ENCODE measurements around the gene KIF5A.

DNA sequence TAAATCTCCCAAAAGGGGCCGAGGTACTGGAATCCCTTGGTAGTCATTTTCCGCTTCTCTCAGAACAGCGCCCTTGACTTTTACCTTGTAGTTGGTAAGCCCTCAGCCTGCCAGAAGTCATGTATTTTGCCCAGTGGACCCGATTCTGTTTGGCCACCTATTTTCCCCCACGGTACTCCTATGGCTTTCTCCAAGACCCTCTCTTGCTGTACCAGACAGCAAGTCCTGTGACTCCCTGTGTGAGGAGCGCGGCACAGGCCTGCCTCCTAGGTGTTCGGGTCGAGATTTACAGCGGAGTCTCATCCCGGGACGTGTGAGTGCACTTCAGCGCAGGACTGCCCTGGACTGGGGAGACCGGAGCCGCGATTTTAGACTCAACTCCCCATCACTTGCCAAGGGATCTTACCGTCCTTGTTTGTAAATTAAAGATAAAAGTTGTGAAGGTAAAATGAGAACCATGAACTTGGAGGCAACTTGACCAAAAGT, 28.3 kb upstream of the KIF5A start:
- TF ChIP-seq CEBPB (IDR thresholded peaks at IDR 0.05): no peak
- no peak for TF ChIP-seq TAF1 (IDR thresholded peaks at IDR 0.05; ENCODE audit: low read depth)
- TF ChIP-seq, protein P1, sequence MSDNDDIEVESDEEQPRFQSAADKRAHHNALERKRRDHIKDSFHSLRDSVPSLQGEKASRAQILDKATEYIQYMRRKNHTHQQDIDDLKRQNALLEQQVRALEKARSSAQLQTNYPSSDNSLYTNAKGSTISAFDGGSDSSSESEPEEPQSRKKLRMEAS (IDR thresholded peaks at IDR 0.05): no peak
- no peak for TF ChIP-seq FOXM1 (IDR thresholded peaks at IDR 0.05; ENCODE audit: borderline replicate concordance, low read depth)
- TF ChIP-seq YY1 (IDR thresholded peaks at IDR 0.05; ENCODE audit: low read depth): no peak
- TF ChIP-seq, protein P2, sequence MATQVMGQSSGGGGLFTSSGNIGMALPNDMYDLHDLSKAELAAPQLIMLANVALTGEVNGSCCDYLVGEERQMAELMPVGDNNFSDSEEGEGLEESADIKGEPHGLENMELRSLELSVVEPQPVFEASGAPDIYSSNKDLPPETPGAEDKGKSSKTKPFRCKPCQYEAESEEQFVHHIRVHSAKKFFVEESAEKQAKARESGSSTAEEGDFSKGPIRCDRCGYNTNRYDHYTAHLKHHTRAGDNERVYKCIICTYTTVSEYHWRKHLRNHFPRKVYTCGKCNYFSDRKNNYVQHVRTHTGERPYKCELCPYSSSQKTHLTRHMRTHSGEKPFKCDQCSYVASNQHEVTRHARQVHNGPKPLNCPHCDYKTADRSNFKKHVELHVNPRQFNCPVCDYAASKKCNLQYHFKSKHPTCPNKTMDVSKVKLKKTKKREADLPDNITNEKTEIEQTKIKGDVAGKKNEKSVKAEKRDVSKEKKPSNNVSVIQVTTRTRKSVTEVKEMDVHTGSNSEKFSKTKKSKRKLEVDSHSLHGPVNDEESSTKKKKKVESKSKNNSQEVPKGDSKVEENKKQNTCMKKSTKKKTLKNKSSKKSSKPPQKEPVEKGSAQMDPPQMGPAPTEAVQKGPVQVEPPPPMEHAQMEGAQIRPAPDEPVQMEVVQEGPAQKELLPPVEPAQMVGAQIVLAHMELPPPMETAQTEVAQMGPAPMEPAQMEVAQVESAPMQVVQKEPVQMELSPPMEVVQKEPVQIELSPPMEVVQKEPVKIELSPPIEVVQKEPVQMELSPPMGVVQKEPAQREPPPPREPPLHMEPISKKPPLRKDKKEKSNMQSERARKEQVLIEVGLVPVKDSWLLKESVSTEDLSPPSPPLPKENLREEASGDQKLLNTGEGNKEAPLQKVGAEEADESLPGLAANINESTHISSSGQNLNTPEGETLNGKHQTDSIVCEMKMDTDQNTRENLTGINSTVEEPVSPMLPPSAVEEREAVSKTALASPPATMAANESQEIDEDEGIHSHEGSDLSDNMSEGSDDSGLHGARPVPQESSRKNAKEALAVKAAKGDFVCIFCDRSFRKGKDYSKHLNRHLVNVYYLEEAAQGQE (IDR thresholded peaks at IDR 0.05; ENCODE audit: low read depth): no peak
- TF ChIP-seq, protein P3, sequence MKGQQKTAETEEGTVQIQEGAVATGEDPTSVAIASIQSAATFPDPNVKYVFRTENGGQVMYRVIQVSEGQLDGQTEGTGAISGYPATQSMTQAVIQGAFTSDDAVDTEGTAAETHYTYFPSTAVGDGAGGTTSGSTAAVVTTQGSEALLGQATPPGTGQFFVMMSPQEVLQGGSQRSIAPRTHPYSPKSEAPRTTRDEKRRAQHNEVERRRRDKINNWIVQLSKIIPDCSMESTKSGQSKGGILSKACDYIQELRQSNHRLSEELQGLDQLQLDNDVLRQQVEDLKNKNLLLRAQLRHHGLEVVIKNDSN (IDR thresholded peaks at IDR 0.05): no peak
- no peak for TF ChIP-seq EP300 (IDR thresholded peaks at IDR 0.05; ENCODE audit: borderline replicate concordance)
- TF ChIP-seq TCF12 (IDR thresholded peaks at IDR 0.05; ENCODE audit: low read depth): no peak
- TF ChIP-seq RAD21 (IDR thresholded peaks at IDR 0.05; ENCODE audit: low read depth): no peak
- no peak for TF ChIP-seq EGR1 (IDR thresholded peaks at IDR 0.05)
- TF ChIP-seq CREB1 (IDR thresholded peaks at IDR 0.05; ENCODE audit: low read depth): no peak
- no peak for TF ChIP-seq ZBTB7A (IDR thresholded peaks at IDR 0.05; ENCODE audit: low read depth)

All from Ishikawa (cell line).